Inferior parietal cortex (tissue), 1 donor: ENCODE results near the gene TMEM108.

Experiments
- DNase-seq: peaks from one replicate; pipeline ENCODE4 v3.0.0-alpha.2; 2016; ENCODE audit errors: extremely low spot score

TMEM108 gene

GRCh38 chr3:133162670-133163305 is 124.6 kb downstream of the TMEM108 start:
- DNase-seq = no peak

GRCh38 chr3:133167340-133168024 is 129.3 kb downstream of the TMEM108 start:
- DNase-seq = no peak

GRCh38 chr3:133168025-133168401 is 129.8 kb downstream of the TMEM108 start:
- DNase-seq = no peak

GRCh38 chr3:133169331-133170068 is 131.3 kb downstream of the TMEM108 start:
- DNase-seq = no peak

GRCh38 chr3:133171831-133172230 is 133.6 kb downstream of the TMEM108 start:
- no peak for DNase-seq

- DNase-seq = no peak
Measured at GRCh38 chr3:133181392-133182150, 143.4 kb downstream of the TMEM108 start.

GRCh38 chr3:133187870-133188379 is 149.7 kb downstream of the TMEM108 start:
- no peak for DNase-seq

GRCh38 chr3:133188996-133189395 is 150.8 kb downstream of the TMEM108 start:
- no peak for DNase-seq

GRCh38 chr3:133189893-133190292 is 151.7 kb downstream of the TMEM108 start:
- DNase-seq = no peak

- DNase-seq = no peak
Measured at GRCh38 chr3:133191818-133192217, 153.6 kb downstream of the TMEM108 start.

- DNase-seq = no peak
Measured at GRCh38 chr3:133192363-133192945, 154.3 kb downstream of the TMEM108 start.

- DNase-seq = no peak
Measured at GRCh38 chr3:133192967-133193366, 154.8 kb downstream of the TMEM108 start.

- no peak for DNase-seq
Measured at GRCh38 chr3:133196527-133196926, 158.3 kb downstream of the TMEM108 start.

GRCh38 chr3:133197619-133198018 is 159.4 kb downstream of the TMEM108 start:
- no peak for DNase-seq

- no peak for DNase-seq
Measured at GRCh38 chr3:133206921-133207320, 168.7 kb downstream of the TMEM108 start.

- no peak for DNase-seq
Measured at GRCh38 chr3:133208184-133208583, 170.0 kb downstream of the TMEM108 start.

GRCh38 chr3:133209871-133210550 is 171.8 kb downstream of the TMEM108 start:
- no peak for DNase-seq

- no peak for DNase-seq
Measured at GRCh38 chr3:133210656-133211055, 172.5 kb downstream of the TMEM108 start.

- DNase-seq = no peak
Measured at GRCh38 chr3:133211449-133211848, 173.3 kb downstream of the TMEM108 start.

GRCh38 chr3:133211856-133212255 is 173.7 kb downstream of the TMEM108 start:
- DNase-seq = no peak

- no peak for DNase-seq
Measured at GRCh38 chr3:133213937-133214336, 175.7 kb downstream of the TMEM108 start.
